Naive thymus-derived CD4-positive, alpha-beta T cell (primary cell): ENCODE results near the gene AMT. TPM values are rescaled to one million over a fixed set of nuclear protein-coding genes. Genes with fewer than 3 reads are reported as not detected.

Experiments used
- ATAC-seq: fragments of 150-1000 bp; cut with Tn5 transposase; 2 replicates; pipeline ENCODE4 v1.10.0; 2021; ENCODE audit warnings: mild to moderate bottlenecking, moderate library complexity
- CTCF ChIA-PET: fragments of 350-600 bp; sonication (Branson Sonifier 250); formaldehyde crosslinking; loops from one replicate; lab custom pipeline; 2021; ENCODE audit warnings: antibody characterized with exemption; lab: Charles Lee
- POLR2A ChIA-PET: fragments of 350-600 bp; sonication (Branson Sonifier 250); formaldehyde crosslinking; loops from one replicate; lab custom pipeline; 2021; ENCODE audit warnings: antibody characterized with exemption, inconsistent platforms; lab: Charles Lee
- DNase-seq, 9 donors: peaks; one replicate each; pipeline versions ENCODE4 v3.0.0 to v3.0.0-alpha.2; 2020 to 2022; ENCODE audit warnings: mixed read lengths in 1 of 9
- H3K27ac ChIP-seq: one replicate; pipeline ENCODE4 v1.7.0; 2013; ENCODE audit warnings: mild to moderate bottlenecking, low read depth, low read length, moderate library complexity
- H3K27me3 ChIP-seq, 2 donors: one replicate each; pipeline ENCODE4 v1.7.0; 2013; ENCODE audit warnings: low read length in 2 of 2, mild to moderate bottlenecking in 2 of 2, moderate library complexity in 2 of 2; ENCODE audit not compliant: control insufficient read depth in 2 of 2, insufficient read depth in 2 of 2
- H3K36me3 ChIP-seq, 3 experiments: 1 replicate in 2 of 3; 2 replicates in 1 of 3; pipeline ENCODE4 v1.7.0; 2013; ENCODE audit warnings: low read length in 3 of 3, mild to moderate bottlenecking in 3 of 3, moderate library complexity in 1 of 3; ENCODE audit not compliant: insufficient read depth in 3 of 3, control insufficient read depth in 2 of 3
- H3K4me1 ChIP-seq, 2 donors: one replicate each; pipeline ENCODE4 v1.7.0; 2013; ENCODE audit warnings: low read length in 2 of 2, mild to moderate bottlenecking in 2 of 2, moderate library complexity in 1 of 2; ENCODE audit not compliant: control insufficient read depth in 2 of 2, insufficient read depth in 2 of 2
- H3K4me3 ChIP-seq: 2 replicates; pipeline ENCODE4 v1.7.0; 2013; ENCODE audit warnings: mild to moderate bottlenecking, low read length
- H3K9me3 ChIP-seq, 3 experiments: 1 replicate in 2 of 3; 2 replicates in 1 of 3; pipeline ENCODE4 v1.7.0; 2013; ENCODE audit warnings: low read length in 3 of 3; ENCODE audit not compliant: control insufficient read depth in 2 of 3
- H3K27ac Mint-ChIP-seq, 9 donors: one replicate each; pipeline ENCODE4 v1.8.0; 2020 to 2022; ENCODE audit warnings: mixed read lengths in 9 of 9, mild to moderate bottlenecking in 8 of 9, moderate library complexity in 5 of 9, inconsistent platforms in 2 of 9
- H3K27me3 Mint-ChIP-seq, 5 donors: one replicate each; pipeline ENCODE4 v1.8.0; 2021 to 2022; ENCODE audit warnings: mixed read lengths in 5 of 5, mild to moderate bottlenecking in 1 of 5
- H3K36me3 Mint-ChIP-seq, 5 donors: one replicate each; pipeline ENCODE4 v1.8.0; 2020 to 2022; ENCODE audit warnings: mixed read lengths in 5 of 5, mild to moderate bottlenecking in 3 of 5, inconsistent platforms in 1 of 5
- H3K4me1 Mint-ChIP-seq, 7 donors: one replicate each; pipeline ENCODE4 v1.8.0; 2020 to 2022; ENCODE audit warnings: mixed read lengths in 7 of 7, mild to moderate bottlenecking in 3 of 7, inconsistent platforms in 1 of 7
- H3K4me3 Mint-ChIP-seq, 10 donors: one replicate each; pipeline ENCODE4 v1.8.0; 2020 to 2022; ENCODE audit warnings: mild to moderate bottlenecking in 10 of 10, mixed read lengths in 10 of 10, moderate library complexity in 6 of 10, inconsistent platforms in 2 of 10
- H3K9me3 Mint-ChIP-seq, 11 donors: one replicate each; pipeline ENCODE4 v1.8.0; 2020 to 2022; ENCODE audit warnings: mixed read lengths in 11 of 11, mild to moderate bottlenecking in 4 of 11, inconsistent platforms in 1 of 11, moderate library complexity in 1 of 11
- intact Hi-C, 2 donors: fragments of 100-400 bp; cut with micrococcal nuclease; formaldehyde crosslinking; loops; one replicate each; pipeline ENCODE4 v1.15.1; 2023
- polyA plus RNA-seq, 2 donors: library from polyadenylated mRNA; unstranded; fragments of 300-500 nt; fragmentation: Illumina TruSeq; gene quantifications; one replicate each; pipeline ENCODE4 v1.2.3, GENCODE V29; 2021
- total RNA-seq, 6 experiments: library from RNA in 5 of 6; stranded (reverse) in 5 of 6; gene quantifications; 1 replicate in 5 of 6; 2 replicates in 1 of 6; pipeline ENCODE4 v1.2.3 and lab custom pipeline; 2021 to 2026

Gene AMT
- total and polyA plus RNA-seq, 7 experiments from 2014 or later = 1.7 to 13.9 (median 8.4) TPM

- ChIA-PET CTCF (no interaction called here), POLR2A (no interaction called here)
- Histone ChIP-seq H3K27ac (no peak overlapping the region), H3K4me1 (no peaks in the 10 kb centered on the region), H3K27me3 (no peaks in the 10 kb centered on the region), H3K36me3 (no peaks in the 10 kb centered on the region), H3K9me3 (no peaks in the 10 kb centered on the region), H3K4me3 (no peak overlapping the region)
- ATAC-seq (no peak), DNase-seq (no peak)
- Mint-ChIP-seq H3K27ac (no peak overlapping the region), H3K4me3 (no peak overlapping the region), H3K36me3 (no peaks in the 10 kb centered on the region), H3K27me3 (no peaks in the 10 kb centered on the region), H3K4me1 (peaks cover 0 to under 1% (median 0%) of the 10 kb centered on the region in 7 donors), H3K9me3 (no peaks in the 10 kb centered on the region)
- intact Hi-C loops = no loop called here
Observed at GRCh38 chr3:49456466-49456865, 34.2 kb upstream of the AMT start.

DNA sequence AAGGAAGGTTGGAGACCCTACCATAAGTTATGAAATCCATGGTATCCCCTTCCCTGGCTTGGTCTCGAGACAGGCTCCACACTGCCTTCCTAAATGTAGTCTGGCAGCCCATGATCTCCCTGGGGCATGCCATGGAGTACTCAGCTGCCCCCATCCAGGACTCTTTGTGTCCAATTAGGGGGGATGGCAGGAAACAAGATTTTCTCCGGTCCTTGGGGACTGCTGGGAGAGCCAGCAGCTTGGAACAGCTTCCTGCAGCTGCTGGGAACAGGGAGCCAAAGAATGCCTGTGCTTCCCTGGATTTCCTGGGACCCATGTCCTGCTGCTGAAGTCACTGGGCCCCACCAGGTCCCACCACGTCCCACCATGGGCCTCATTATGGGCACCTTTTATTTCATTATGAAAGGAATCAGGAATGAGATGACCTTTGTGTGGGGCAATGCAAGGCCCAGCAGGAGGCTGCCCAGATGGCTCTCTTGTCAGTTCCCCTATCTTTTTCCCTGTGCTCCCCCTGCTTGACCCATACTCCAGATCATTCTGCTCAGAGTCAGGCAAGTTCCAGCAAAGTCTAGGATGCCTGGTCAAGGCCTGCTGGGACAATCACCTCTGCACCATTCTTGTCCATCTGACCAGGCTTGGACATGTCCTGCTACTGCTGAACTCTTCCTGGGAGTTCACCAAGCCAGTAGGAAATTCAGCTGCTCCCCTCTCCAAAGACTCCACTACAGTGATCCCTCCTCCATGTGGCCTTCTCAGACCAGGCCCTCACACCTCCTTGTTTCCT lies 32.8 kb upstream of the AMT start:
- no peaks in the 10 kb centered on the region for H3K27me3 ChIP-seq
- H3K27ac ChIP-seq = no peak overlapping the region
- ChIA-PET CTCF (no interaction called here), POLR2A (interaction anchor here (0.6 to 1.3 kb wide), 4 partner anchors 15 to 39 kb away, joined by 3 read pairs; partner anchors contain the start of gene DAG1)
- H3K4me3 ChIP-seq = no peak overlapping the region
- intact Hi-C loops = no loop called here
- no peaks in the 10 kb centered on the region for H3K36me3 ChIP-seq
- DNase-seq (no peak), ATAC-seq (no peak)
- no peak overlapping the region for H3K27ac Mint-ChIP-seq
- no peaks in the 10 kb centered on the region for H3K9me3 Mint-ChIP-seq
- no peaks in the 10 kb centered on the region for H3K27me3 Mint-ChIP-seq
- no peaks in the 10 kb centered on the region for H3K4me1 Mint-ChIP-seq
- H3K4me1 ChIP-seq = no peaks in the 10 kb centered on the region
- H3K4me3 Mint-ChIP-seq = no peak overlapping the region
- no peaks in the 10 kb centered on the region for H3K36me3 Mint-ChIP-seq
- H3K9me3 ChIP-seq = no peaks in the 10 kb centered on the region

- ChIA-PET POLR2A (interaction anchor here (0.6 to 1.3 kb wide), 6 partner anchors 11 to 145 kb away, joined by 3 to 5 read pairs (median 3); partner anchors contain the start of gene DAG1), CTCF (interaction anchor here (0.7 kb wide), 1 partner anchor 114 kb away, joined by 5 read pairs; the partner anchor contains the start of gene USP4)
- Histone ChIP-seq H3K9me3 (no peaks in the 10 kb centered on the region), H3K4me3 (no peak overlapping the region), H3K4me1 (no peaks in the 10 kb centered on the region), H3K27ac (no peak overlapping the region), H3K27me3 (no peaks in the 10 kb centered on the region), H3K36me3 (no peaks in the 10 kb centered on the region)
- intact Hi-C loops = no loop called here
- H3K27me3 Mint-ChIP-seq = no peaks in the 10 kb centered on the region
- H3K9me3 Mint-ChIP-seq = no peaks in the 10 kb centered on the region
- H3K4me3 Mint-ChIP-seq = no peak overlapping the region
- H3K4me1 Mint-ChIP-seq = no peaks in the 10 kb centered on the region
- peak overlapping the region in 1 of 9 donors; percentile 63 for H3K27ac Mint-ChIP-seq
- no peak for ATAC-seq
- no peaks in the 10 kb centered on the region for H3K36me3 Mint-ChIP-seq
- no peak for DNase-seq
Observed at GRCh38 chr3:49454458-49454857, 32.2 kb upstream of the AMT start.

DNA sequence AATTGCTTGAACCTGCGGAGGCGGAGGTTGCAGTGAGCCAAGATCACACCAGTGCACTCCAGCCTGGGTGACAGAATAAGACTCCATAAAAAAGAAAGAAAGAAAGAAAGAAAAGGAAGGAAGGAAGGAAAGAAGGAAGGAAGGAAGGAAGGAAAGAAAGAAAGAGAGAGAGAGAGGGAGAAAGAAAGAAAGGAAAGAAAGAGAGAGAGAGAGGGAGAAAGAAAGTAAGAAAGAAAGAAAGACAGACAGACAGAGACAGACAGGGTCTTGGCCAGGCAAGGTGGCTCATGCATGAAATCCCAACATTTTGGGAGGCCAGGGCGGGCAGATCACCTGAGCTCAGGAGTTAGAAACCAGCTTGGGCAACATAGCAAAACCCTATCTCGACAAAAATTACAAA lies 31.3 kb upstream of the AMT start:
- H3K9me3 Mint-ChIP-seq = no peaks in the 10 kb centered on the region
- Histone ChIP-seq H3K4me3 (no peak overlapping the region), H3K4me1 (no peaks in the 10 kb centered on the region), H3K36me3 (no peaks in the 10 kb centered on the region), H3K27me3 (no peaks in the 10 kb centered on the region), H3K27ac (no peak overlapping the region), H3K9me3 (no peaks in the 10 kb centered on the region)
- H3K27me3 Mint-ChIP-seq = no peaks in the 10 kb centered on the region
- ATAC-seq (no peak), DNase-seq (no peak)
- no peaks in the 10 kb centered on the region for H3K36me3 Mint-ChIP-seq
- H3K27ac Mint-ChIP-seq = peak overlapping the region in 1 of 9 donors; percentile 51
- POLR2A ChIA-PET = interaction anchor here (0.6 to 1.2 kb wide), 4 partner anchors 10 to 145 kb away, joined by 3 to 5 read pairs (median 4); no protein-coding TSS in a partner anchor
- peaks cover 0 to 6% (median 5%) of the 10 kb centered on the region in 7 donors for H3K4me1 Mint-ChIP-seq
- CTCF ChIA-PET = interaction anchor here (0.7 kb wide), 1 partner anchor 114 kb away, joined by 5 read pairs; the partner anchor contains the start of gene USP4
- intact Hi-C loops = no loop called here
- H3K4me3 Mint-ChIP-seq = no peak overlapping the region

DNA sequence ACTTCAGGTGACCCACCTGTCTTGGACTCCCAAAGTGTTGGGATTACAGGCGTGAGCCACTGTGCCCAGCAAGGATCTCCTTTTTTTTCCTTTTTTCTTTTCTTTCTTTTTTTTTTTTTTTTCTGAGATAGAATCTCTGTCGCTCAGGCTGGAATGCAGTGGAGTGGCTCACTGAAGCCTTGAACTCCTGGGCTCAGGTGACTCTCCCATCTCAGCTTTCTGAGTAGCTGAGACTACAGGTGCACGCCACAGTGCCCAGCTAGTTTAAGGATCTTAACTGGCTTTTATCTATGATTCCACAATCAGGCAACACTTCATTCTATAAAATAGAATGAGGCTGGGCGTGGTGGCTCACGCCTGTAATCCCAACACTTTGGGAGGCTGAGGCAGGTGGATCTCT lies 23.1 kb upstream of the AMT start:
- Histone ChIP-seq H3K27me3 (no peaks in the 10 kb centered on the region), H3K27ac (no peak overlapping the region), H3K4me3 (no peak overlapping the region), H3K36me3 (no peaks in the 10 kb centered on the region), H3K4me1 (peaks cover 10 to 15% of the 10 kb centered on the region in 2 donors), H3K9me3 (no peaks in the 10 kb centered on the region)
- no peaks in the 10 kb centered on the region for H3K9me3 Mint-ChIP-seq
- peaks cover 5 to 25% (median 18%) of the 10 kb centered on the region in 7 donors for H3K4me1 Mint-ChIP-seq
- no peaks in the 10 kb centered on the region for H3K27me3 Mint-ChIP-seq
- ChIA-PET CTCF (interaction anchor here (1.5 to 5.0 kb wide), 3 partner anchors 29 to 149 kb away, joined by 3 to 23 read pairs (median 14); partner anchors contain the start of gene USP4), POLR2A (interaction anchor here (0.6 to 2.9 kb wide), 8 partner anchors 16 to 112 kb away, joined by 3 to 22 read pairs (median 5); partner anchors contain the start of genes DAG1, NICN1, RHOA and TCTA)
- intact Hi-C loops = loop anchor here (5.0 to 10.0 kb wide), 2 partner anchors 51 to 458 kb away; no protein-coding TSS in a partner anchor
- peak overlapping the region in 3 of 9 donors; percentile 25 to 60 (median 45) for H3K27ac Mint-ChIP-seq
- no peak for DNase-seq
- H3K4me3 Mint-ChIP-seq = no peak overlapping the region
- no peak for ATAC-seq
- H3K36me3 Mint-ChIP-seq = no peaks in the 10 kb centered on the region

DNA sequence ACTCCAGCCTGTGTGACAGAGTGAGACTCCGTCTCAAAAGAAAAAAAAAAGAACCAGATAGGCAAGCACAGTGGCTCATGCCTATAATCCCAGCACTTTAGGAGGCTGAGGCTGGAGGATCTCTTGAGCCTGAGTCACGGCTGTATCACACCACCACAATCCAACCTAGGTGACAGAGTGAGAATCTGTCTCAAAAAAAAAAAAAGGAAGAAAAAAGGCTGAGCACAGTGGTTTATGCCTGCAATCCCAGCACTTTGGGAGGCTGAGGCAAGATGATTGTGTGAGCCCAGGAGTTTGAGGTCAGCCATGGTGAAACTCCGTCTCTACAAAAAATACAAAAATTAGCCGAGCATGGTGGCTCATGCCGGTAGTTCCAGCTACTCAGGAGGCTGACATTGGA lies 12.5 kb upstream of the AMT start:
- DNase-seq = no peak
- H3K9me3 ChIP-seq = no peaks in the 10 kb centered on the region
- H3K27ac Mint-ChIP-seq = no peak overlapping the region
- no peak overlapping the region for H3K4me3 ChIP-seq
- POLR2A ChIA-PET = no interaction called here
- no peak for ATAC-seq
- no peak overlapping the region for H3K4me3 Mint-ChIP-seq
- H3K4me1 Mint-ChIP-seq = peaks cover 0 to 5% (median 2%) of the 10 kb centered on the region in 7 donors
- no peaks in the 10 kb centered on the region for H3K27me3 ChIP-seq
- intact Hi-C loops = no loop called here
- H3K4me1 ChIP-seq = no peaks in the 10 kb centered on the region
- no peak overlapping the region for H3K27ac ChIP-seq
- H3K36me3 Mint-ChIP-seq = no peaks in the 10 kb centered on the region
- H3K9me3 Mint-ChIP-seq = no peaks in the 10 kb centered on the region
- CTCF ChIA-PET = no interaction called here
- H3K36me3 ChIP-seq = no peaks in the 10 kb centered on the region
- no peaks in the 10 kb centered on the region for H3K27me3 Mint-ChIP-seq
